A549 (cell line): Measurements from ENCODE around the gene HES1.

Source experiments
- BHLHE40 ChIP-seq: IDR thresholded peaks from 2 replicates; pipeline ENCODE4 v1.6.1; 2012; ENCODE audit warnings: low read depth, low read length, inconsistent platforms
- CBX8 ChIP-seq: fragments of 200-600 bp; sonication (generic); IDR thresholded peaks from 2 replicates; pipeline ENCODE4 v1.6.1; 2016
- CEBPB ChIP-seq, 2 experiments: fragments of >200 bp in 1 of 2; sonication (Bioruptor Twin) in 1 of 2; formaldehyde crosslinking in 1 of 2; IDR thresholded peaks; 2 replicates each; pipeline ENCODE4 v1.6.1; 2012 to 2016
- FOSL2 ChIP-seq, 2 experiments: fragments of 450-650 bp in 1 of 2; fragments of >200 bp in 1 of 2; sonication (Bioruptor Twin) in 1 of 2; formaldehyde crosslinking; IDR thresholded peaks; 2 replicates each; pipeline versions ENCODE4 v1.5.0 to v1.6.1; 2016 to 2020; ENCODE audit warnings: mild to moderate bottlenecking in 1 of 2, moderate library complexity in 1 of 2
- HDAC2 ChIP-seq: fragments of 200-600 bp; sonication (generic); IDR thresholded peaks from 2 replicates; pipeline ENCODE4 v1.6.1; 2016
- KDM1A ChIP-seq: fragments of 200-600 bp; sonication (generic); IDR thresholded peaks from 2 replicates; pipeline ENCODE4 v1.6.1; 2016; ENCODE audit warnings: low read depth, mild to moderate bottlenecking
- NR3C1 ChIP-seq: fragments of >200 bp; sonication (Bioruptor Twin); formaldehyde crosslinking; IDR thresholded peaks from 3 replicates; pipeline ENCODE4 v1.6.1; 2017
- PHF8 ChIP-seq: fragments of 200-600 bp; sonication (generic); IDR thresholded peaks from 2 replicates; pipeline ENCODE4 v1.6.1; 2016; ENCODE audit warnings: low read depth, mild to moderate bottlenecking, antibody characterized with exemption, moderate library complexity, borderline replicate concordance
- POLR2A ChIP-seq: IDR thresholded peaks from 2 replicates; pipeline ENCODE4 v1.6.1; 2012; ENCODE audit warnings: mild to moderate bottlenecking, low read length
- TF ChIP-seq, protein P1 (sequence below): fragments of >200 bp; sonication (Bioruptor Twin); formaldehyde crosslinking; IDR thresholded peaks from 3 replicates; pipeline ENCODE4 v1.5.1; 2016
- TF ChIP-seq, protein P2 (sequence below): fragments of >200 bp; sonication (Bioruptor Twin); formaldehyde crosslinking; IDR thresholded peaks from 3 replicates; pipeline ENCODE4 v1.6.1; 2016
- TF ChIP-seq, protein P3 (sequence below): fragments of 200-600 bp; sonication (generic); IDR thresholded peaks from 2 replicates; pipeline ENCODE4 v1.6.1; 2016; ENCODE audit warnings: antibody characterized with exemption, mild to moderate bottlenecking, moderate library complexity

DNA sequence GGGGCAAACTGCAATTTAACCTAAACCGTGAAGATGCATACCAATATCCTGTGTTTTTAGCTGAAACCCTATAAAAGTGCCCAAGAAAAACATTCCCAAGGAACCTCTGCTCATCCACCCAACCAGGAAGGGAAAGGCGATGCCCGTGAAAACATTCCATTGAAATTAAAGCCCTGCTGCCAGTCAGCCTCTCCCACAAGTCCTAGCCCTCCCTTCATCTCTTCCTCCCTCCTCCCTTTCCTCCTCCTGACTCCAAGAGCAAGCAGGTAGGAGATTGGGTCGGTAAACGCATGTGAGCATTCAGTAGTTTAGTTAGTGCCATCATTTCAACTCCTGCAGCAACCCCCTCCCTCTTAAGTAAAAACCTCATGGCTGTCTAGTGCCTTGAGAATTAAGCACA is 27.7 kb downstream of the HES1 start:
- TF ChIP-seq, protein P1, sequence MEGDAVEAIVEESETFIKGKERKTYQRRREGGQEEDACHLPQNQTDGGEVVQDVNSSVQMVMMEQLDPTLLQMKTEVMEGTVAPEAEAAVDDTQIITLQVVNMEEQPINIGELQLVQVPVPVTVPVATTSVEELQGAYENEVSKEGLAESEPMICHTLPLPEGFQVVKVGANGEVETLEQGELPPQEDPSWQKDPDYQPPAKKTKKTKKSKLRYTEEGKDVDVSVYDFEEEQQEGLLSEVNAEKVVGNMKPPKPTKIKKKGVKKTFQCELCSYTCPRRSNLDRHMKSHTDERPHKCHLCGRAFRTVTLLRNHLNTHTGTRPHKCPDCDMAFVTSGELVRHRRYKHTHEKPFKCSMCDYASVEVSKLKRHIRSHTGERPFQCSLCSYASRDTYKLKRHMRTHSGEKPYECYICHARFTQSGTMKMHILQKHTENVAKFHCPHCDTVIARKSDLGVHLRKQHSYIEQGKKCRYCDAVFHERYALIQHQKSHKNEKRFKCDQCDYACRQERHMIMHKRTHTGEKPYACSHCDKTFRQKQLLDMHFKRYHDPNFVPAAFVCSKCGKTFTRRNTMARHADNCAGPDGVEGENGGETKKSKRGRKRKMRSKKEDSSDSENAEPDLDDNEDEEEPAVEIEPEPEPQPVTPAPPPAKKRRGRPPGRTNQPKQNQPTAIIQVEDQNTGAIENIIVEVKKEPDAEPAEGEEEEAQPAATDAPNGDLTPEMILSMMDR, result no peak
- TF ChIP-seq POLR2A, result no peak
- no peak for TF ChIP-seq CEBPB (IDR thresholded peaks at IDR 0.05)
- TF ChIP-seq NR3C1, result no peak
- no peak for TF ChIP-seq PHF8
- TF ChIP-seq FOSL2 (IDR thresholded peaks at IDR 0.05), result no peak
- no peak for TF ChIP-seq FOSL2 (CRISPR knock-in tag; IDR thresholded peaks at IDR 0.05)
- TF ChIP-seq, protein P2, sequence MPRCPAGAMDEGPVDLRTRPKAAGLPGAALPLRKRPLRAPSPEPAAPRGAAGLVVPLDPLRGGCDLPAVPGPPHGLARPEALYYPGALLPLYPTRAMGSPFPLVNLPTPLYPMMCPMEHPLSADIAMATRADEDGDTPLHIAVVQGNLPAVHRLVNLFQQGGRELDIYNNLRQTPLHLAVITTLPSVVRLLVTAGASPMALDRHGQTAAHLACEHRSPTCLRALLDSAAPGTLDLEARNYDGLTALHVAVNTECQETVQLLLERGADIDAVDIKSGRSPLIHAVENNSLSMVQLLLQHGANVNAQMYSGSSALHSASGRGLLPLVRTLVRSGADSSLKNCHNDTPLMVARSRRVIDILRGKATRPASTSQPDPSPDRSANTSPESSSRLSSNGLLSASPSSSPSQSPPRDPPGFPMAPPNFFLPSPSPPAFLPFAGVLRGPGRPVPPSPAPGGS, result no peak
- TF ChIP-seq KDM1A, result no peak
- no peak for TF ChIP-seq CBX8
- no peak for TF ChIP-seq HDAC2
- TF ChIP-seq, protein P3, sequence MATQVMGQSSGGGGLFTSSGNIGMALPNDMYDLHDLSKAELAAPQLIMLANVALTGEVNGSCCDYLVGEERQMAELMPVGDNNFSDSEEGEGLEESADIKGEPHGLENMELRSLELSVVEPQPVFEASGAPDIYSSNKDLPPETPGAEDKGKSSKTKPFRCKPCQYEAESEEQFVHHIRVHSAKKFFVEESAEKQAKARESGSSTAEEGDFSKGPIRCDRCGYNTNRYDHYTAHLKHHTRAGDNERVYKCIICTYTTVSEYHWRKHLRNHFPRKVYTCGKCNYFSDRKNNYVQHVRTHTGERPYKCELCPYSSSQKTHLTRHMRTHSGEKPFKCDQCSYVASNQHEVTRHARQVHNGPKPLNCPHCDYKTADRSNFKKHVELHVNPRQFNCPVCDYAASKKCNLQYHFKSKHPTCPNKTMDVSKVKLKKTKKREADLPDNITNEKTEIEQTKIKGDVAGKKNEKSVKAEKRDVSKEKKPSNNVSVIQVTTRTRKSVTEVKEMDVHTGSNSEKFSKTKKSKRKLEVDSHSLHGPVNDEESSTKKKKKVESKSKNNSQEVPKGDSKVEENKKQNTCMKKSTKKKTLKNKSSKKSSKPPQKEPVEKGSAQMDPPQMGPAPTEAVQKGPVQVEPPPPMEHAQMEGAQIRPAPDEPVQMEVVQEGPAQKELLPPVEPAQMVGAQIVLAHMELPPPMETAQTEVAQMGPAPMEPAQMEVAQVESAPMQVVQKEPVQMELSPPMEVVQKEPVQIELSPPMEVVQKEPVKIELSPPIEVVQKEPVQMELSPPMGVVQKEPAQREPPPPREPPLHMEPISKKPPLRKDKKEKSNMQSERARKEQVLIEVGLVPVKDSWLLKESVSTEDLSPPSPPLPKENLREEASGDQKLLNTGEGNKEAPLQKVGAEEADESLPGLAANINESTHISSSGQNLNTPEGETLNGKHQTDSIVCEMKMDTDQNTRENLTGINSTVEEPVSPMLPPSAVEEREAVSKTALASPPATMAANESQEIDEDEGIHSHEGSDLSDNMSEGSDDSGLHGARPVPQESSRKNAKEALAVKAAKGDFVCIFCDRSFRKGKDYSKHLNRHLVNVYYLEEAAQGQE, result no peak
- TF ChIP-seq BHLHE40, result no peak
